Transverse colon (tissue), 4 donors: ENCODE measurements around the gene GLRX3. TPM values are rescaled to one million over a fixed set of nuclear protein-coding genes. Genes with fewer than 3 reads are reported as not detected.
"Not testable (repeated sequence)": the region's sequence is repeated elsewhere in the genome, so short reads cannot be mapped to it uniquely, and the experiment has no call there.

Experiments
- DNase-seq: peaks from one replicate; pipeline ENCODE4 v3.0.0-alpha.2; 2019
- H3K27ac ChIP-seq, 4 donors: fragments of 200-600 bp; sonication (generic); 2 replicates each; pipeline ENCODE4 v1.5.1; 2016 to 2018; ENCODE audit warnings: inconsistent platforms in 4 of 4
- H3K27me3 ChIP-seq: fragments of 200-600 bp; sonication (generic); 2 replicates; pipeline ENCODE4 v1.5.1; 2017; ENCODE audit warnings: inconsistent platforms
- H3K36me3 ChIP-seq, 4 donors: fragments of 200-600 bp; sonication (generic); 2 replicates each; pipeline ENCODE4 v1.5.1; 2017 to 2019; ENCODE audit warnings: inconsistent platforms in 4 of 4
- H3K4me1 ChIP-seq, 4 donors: fragments of 200-600 bp; sonication (generic); 2 replicates each; pipeline ENCODE4 v1.5.1; 2017 to 2020; ENCODE audit warnings: inconsistent platforms in 4 of 4
- H3K4me3 ChIP-seq, 4 donors: fragments of 200-600 bp; sonication (generic); 1 replicate in 1 of 4; 2 replicates in 3 of 4; pipeline versions ENCODE4 v1.5.1 to v1.6.1; 2017 to 2019; ENCODE audit warnings: inconsistent platforms in 4 of 4
- H3K9me3 ChIP-seq, 2 donors: fragments of 200-600 bp; sonication (generic); 2 replicates each; pipeline ENCODE4 v1.5.1; 2017 to 2019; ENCODE audit warnings: inconsistent platforms in 2 of 2
- CTCF ChIP-seq, 5 experiments: fragments of 200-600 bp in 3 of 5; fragments of 450-650 bp in 2 of 5; sonication (generic) in 3 of 5; IDR thresholded peaks; 1 replicate in 2 of 5; 2 replicates in 3 of 5; pipeline ENCODE4 v1.5.1; 2016 to 2017; ENCODE audit warnings: antibody characterized with exemption in 5 of 5, inconsistent platforms in 3 of 5, mild to moderate bottlenecking in 2 of 5, moderate library complexity in 1 of 5
- EP300 ChIP-seq: sonication (generic); formaldehyde crosslinking; IDR thresholded peaks from one replicate; pipeline ENCODE4 v1.6.1; 2017; ENCODE audit warnings: antibody characterized with exemption, low read depth
- POLR2A ChIP-seq: fragments of 450-650 bp; IDR thresholded peaks from one replicate; pipeline ENCODE4 v1.6.1; 2016; ENCODE audit warnings: antibody characterized with exemption, mild to moderate bottlenecking, moderate library complexity
- POLR2AphosphoS5 ChIP-seq, 3 donors: sonication (generic); formaldehyde crosslinking; IDR thresholded peaks; one replicate each; pipeline ENCODE4 v1.6.1; 2016; ENCODE audit warnings: antibody characterized with exemption in 3 of 3
- WGBS, 2 donors: methylation state at CpG; one replicate each; pipeline ENCODE4 v1.1.5; 2018; ENCODE audit warnings: low coverage in 1 of 2; 5-methylcytosine and 5-hydroxymethylcytosine counted together
- in situ Hi-C, 4 donors: fragments of 200-750 bp; cut with MboI; loops; one replicate each; pipeline versions ENCODE4 v1.15.0 to v1.15.1; 2017; ENCODE audit warnings: low sequenced_read_pairs in 3 of 4, low pct_ligation_motif_present in 1 of 4, low pct_unique_long_range_greater_than_20kb in 1 of 4
- intact Hi-C: fragments of 100-400 bp; cut with DNase I; formaldehyde crosslinking; loops from one replicate; pipeline ENCODE4 v1.15.1; 2023; ENCODE audit warnings: low total_unique reads
- total RNA-seq, 4 donors: library from RNA; depleted of rRNA; stranded (reverse); fragments of >200 nt; gene quantifications; one replicate each; pipeline ENCODE4 v1.1.0, GENCODE V29; 2016

Gene GLRX3
- total RNA-seq, 4 donors from 2014 or later, result 32.7 to 38.2 (median 34.3) TPM

GRCh38 chr10:130111113-130111851 is 24.9 kb upstream of the GLRX3 start:
- Histone ChIP-seq H3K4me3 (peak overlapping the region; percentile 67 to 77 (median 72)), H3K27ac (peak overlapping the region; percentile 87 to 96 (median 94)), H3K9me3 (no peaks in the 10 kb centered on the region), H3K4me1 (peaks cover 3 to 23% (median 18%) of the 10 kb centered on the region in 4 donors), H3K36me3 (no peaks in the 10 kb centered on the region), H3K27me3 (no peaks in the 10 kb centered on the region)
- DNase-seq, result peak; percentile 96
- peak; percentile 69 to 78 (median 69) for TF ChIP-seq POLR2AphosphoS5 (IDR thresholded peaks at IDR 0.05)
- peak; percentile 57 for TF ChIP-seq POLR2A
- TF ChIP-seq CTCF (IDR thresholded peaks at IDR 0.05), result no peak
- no peak for TF ChIP-seq EP300
- intact Hi-C loops, result loop anchor here (2.0 kb wide), 1 partner anchor 26 kb away; the partner anchor contains the start of gene GLRX3
- in situ Hi-C loops, result loop anchor here in 1 of 4 donors (25.0 kb wide), 1 partner anchor 1074 kb away; no protein-coding TSS in a partner anchor
- 1% methylated on average over 34 of the region's 49 CpGs; no CpG with 5 or more reads in 1 of the 2 donors for WGBS, 2 donors

GRCh38 chr10:130111852-130112180 is 24.4 kb upstream of the GLRX3 start:
- Histone ChIP-seq H3K9me3 (no peaks in the 10 kb centered on the region), H3K4me1 (peaks cover 3 to 23% (median 18%) of the 10 kb centered on the region in 4 donors), H3K27ac (peak overlapping the region; percentile 87 to 96 (median 94)), H3K4me3 (peak overlapping the region; percentile 67 to 77 (median 72)), H3K27me3 (no peaks in the 10 kb centered on the region), H3K36me3 (no peaks in the 10 kb centered on the region)
- WGBS, 2 donors, result 58% methylated on average over 6 of the region's 6 CpGs; no CpG with 5 or more reads in 1 of the 2 donors
- TF ChIP-seq POLR2AphosphoS5 (IDR thresholded peaks at IDR 0.05), result no peak
- no peak for TF ChIP-seq CTCF (IDR thresholded peaks at IDR 0.05)
- TF ChIP-seq POLR2A, result no peak
- TF ChIP-seq EP300, result no peak
- intact Hi-C loops (loop anchor here (2.0 kb wide), 1 partner anchor 25 kb away; the partner anchor contains the start of gene GLRX3), in situ Hi-C loops (loop anchor here in 1 of 4 donors (25.0 kb wide), 1 partner anchor 1075 kb away; no protein-coding TSS in a partner anchor)
- no peak for DNase-seq

- no peak for DNase-seq
- intact Hi-C loops, result no loop called here
- H3K4me1 ChIP-seq, result peaks cover 3 to 23% (median 18%) of the 10 kb centered on the region in 4 donors
- in situ Hi-C loops, result loop anchor here in 1 of 4 donors (25.0 kb wide), 1 partner anchor 1076 kb away; no protein-coding TSS in a partner anchor
- H3K36me3 ChIP-seq, result no peaks in the 10 kb centered on the region
- H3K9me3 ChIP-seq, result peaks cover 4 to 7% of the 10 kb centered on the region in 2 donors
- WGBS, 2 donors, result 86 to 97% methylated on average over 3 of the region's 3 CpGs
- no peak overlapping the region for H3K4me3 ChIP-seq
- no peaks in the 10 kb centered on the region for H3K27me3 ChIP-seq
- TF ChIP-seq POLR2A (no peak), EP300 (no peak), POLR2AphosphoS5 (IDR thresholded peaks at IDR 0.05) (no peak), CTCF (IDR thresholded peaks at IDR 0.05) (no peak)
- no peak overlapping the region for H3K27ac ChIP-seq
These were observed 23.4 kb upstream of the GLRX3 start for GRCh38 chr10:130112821-130113220.

GRCh38 chr10:130116942-130117341 is 19.2 kb upstream of the GLRX3 start:
- H3K4me3 ChIP-seq, H3K9me3 ChIP-seq, H3K36me3 ChIP-seq, H3K27ac ChIP-seq, intact Hi-C loops, H3K4me1 ChIP-seq, H3K27me3 ChIP-seq, DNase-seq: not testable (repeated sequence)
- in situ Hi-C loops, result loop anchor here in 1 of 4 donors (25.0 kb wide), 1 partner anchor 1080 kb away; no protein-coding TSS in a partner anchor
- WGBS, 2 donors, result 89 to 95% methylated on average over 3 to 4 of the region's 4 CpGs

- H3K27ac ChIP-seq, intact Hi-C loops, H3K36me3 ChIP-seq, H3K27me3 ChIP-seq, DNase-seq, H3K9me3 ChIP-seq, H3K4me1 ChIP-seq, H3K4me3 ChIP-seq: not testable (repeated sequence)
- WGBS, 2 donors, result 69 to 70% methylated on average over 2 to 6 of the region's 6 CpGs
- in situ Hi-C loops, result loop anchor here in 1 of 4 donors (25.0 kb wide), 1 partner anchor 1080 kb away; no protein-coding TSS in a partner anchor
These were observed 18.7 kb upstream of the GLRX3 start for GRCh38 chr10:130117535-130117934.
